HG03558 (cell line): Measurements from ENCODE around the gene PIP5K1B.

Experiments used
- ATAC-seq: cut with Tn5 transposase; IDR thresholded peaks from one replicate; pipeline ENCODE4 v1.9.1; 2021; ENCODE audit warnings: moderate number of reproducible peaks; ENCODE audit not compliant: unreplicated experiment; ENCODE audit errors: extremely low read depth

PIP5K1B gene

DNA sequence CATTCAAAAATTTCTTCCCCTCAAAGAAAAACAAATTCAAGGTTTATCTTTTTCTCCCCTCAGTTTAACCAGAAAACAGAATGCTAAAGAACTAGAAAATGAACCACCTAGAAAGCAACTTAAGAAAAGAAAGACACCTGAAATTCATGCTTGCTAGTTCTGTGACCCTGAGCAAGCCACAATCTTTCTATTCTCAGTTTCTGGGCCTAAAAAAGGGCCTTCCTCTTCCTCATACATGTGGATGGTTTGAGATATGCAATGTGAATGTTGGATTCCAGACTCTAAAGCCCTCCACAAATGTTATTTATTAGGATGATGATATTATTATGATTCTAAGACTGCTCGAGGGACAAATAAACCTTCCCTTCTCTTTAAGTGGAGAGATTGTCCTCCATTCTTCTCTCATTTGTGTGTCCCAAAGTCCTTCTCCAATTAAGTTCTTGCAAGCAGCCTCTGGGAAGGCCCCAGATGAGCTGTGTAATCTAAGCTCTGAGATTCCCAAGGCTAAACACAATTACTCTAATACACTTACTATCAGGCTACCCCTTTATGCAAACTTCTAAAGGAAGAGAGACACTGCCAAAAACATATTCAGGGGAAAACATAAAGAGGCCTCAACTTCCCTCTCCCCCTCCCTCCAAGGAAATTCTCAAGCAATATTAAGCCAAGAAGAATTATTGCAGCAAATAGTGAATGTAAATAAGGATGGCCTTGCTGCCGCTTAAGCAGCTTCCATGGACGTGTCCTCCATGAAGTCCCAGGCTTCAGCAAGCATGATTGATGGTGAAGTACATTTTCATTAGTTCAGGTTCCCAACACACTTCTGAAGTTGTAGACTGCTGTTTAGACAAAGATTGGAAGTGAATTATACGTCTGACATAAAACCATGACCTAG, 228.6 kb downstream of the PIP5K1B start:
- ATAC-seq, result peak; percentile 93

DNA sequence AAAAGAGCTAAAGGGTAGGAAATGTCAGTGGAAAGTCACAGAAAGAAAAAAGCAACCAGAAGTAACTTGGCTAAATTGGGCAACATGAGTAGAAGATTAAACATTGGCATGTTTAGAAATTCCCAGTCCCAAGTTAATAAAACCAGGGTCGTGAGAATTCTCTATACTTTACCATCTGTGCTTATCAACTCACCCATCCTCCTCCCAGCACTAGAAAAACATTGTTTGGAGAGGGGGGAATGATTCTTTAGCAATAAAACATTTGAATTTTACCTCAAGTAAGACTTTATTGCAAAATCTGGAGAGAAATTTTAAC, 229.2 kb downstream of the PIP5K1B start:
- ATAC-seq, result no peak

DNA sequence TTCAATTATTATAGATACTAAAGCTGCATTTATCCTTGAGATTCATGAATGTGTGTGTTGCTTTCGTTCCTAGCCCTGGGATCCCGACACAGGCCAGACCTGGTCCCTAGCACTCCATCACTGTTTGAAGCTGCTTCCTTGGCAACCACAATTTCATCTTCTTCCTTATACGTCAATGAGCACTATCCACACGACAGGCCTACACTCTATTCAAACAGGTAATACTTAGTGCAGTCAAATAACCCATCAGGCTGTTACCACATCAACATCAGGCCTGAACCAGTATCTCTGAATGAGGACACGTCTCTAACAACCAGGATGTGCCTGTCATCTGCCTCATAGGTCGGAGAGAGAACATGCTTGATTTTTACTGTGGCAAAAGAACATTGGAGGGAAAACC, 235.5 kb downstream of the PIP5K1B start:
- no peak for ATAC-seq

DNA sequence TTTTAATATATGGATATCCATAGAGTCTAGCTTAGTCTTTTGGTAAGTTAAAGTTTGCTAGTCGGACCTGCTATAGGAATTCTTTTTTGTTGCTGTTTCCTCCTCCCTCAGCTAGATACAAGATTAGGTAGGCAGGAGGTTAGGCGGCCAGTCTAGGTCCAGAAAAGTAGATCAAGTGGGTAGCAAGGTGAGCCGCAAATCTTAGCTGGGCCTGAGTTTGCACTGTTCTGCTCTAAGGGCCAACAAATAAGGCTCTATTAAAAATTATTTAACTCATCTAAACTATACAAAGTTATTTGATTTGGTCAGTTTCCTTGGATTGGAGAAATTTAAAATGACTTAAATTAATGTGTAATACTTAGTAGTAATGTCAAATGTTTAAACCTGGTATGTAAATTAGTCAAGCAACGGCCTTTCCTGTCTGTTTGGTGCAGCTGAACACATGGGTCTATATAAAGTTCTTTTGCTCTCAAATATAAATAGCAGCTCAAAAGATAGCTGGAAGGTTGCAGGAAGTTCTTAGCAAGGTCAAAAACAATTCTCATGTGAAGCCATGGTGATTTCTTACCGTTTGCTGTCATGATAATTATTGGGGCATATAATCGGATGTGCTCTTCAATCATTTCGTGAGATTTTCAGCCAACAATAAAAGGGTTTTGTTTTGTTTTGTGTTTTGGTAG, 236.9 kb downstream of the PIP5K1B start:
- no peak for ATAC-seq

DNA sequence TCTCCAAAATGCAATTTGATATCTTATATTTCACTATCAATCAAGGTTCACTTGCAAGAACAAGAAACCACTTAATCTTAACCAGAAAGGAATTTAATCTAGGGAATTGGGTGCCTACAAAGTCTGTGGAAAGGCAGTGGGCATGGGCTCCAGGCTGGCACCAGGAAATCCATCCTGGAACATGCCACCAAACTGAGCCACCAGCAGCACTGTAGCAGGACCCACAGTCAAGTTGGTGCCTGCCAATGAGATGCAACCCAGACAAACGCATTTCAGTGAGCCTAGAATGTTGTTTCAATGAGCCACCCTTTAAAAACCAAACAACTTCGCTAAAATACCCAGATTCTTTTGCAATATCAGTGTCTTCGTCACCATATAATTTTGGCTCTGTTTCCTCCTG, 237.8 kb downstream of the PIP5K1B start:
- no peak for ATAC-seq

GRCh38 chr9:68947015-68947414, 242.0 kb downstream of the PIP5K1B start:
- no peak for ATAC-seq

DNA sequence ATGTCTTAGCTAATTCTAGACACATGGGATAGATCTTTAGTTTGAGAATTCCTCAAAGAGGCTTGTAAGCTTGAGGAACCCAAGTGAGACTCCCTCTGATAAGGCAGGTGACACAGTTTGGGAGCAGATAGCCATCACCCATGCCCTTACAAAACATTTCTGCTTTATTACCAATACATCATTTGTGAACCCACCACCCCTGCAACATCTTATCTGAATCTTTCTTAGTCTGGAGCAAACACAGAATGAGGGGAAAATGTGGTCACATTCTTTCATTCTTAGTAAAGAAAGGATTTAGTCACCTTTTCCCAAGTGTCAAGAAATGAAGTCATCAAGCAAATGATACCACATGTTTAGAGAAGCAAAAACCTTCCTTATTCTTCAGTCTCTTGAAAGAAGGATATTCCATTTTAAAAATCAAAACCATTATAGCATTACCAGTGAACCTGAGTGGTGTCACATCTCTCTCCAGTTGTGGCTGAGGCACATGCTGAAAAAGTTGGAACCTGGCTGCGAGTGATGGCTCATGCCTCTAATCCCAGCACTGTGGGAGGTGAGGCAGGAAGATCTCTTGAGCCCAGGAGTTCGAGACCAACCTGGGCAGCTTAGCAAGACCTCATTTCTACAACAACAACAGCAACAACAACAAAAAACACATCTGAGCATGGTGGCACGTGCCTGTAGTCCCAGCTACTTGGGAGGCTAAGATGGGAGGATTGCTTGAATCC, 243.0 kb downstream of the PIP5K1B start:
- ATAC-seq, result no peak

DNA sequence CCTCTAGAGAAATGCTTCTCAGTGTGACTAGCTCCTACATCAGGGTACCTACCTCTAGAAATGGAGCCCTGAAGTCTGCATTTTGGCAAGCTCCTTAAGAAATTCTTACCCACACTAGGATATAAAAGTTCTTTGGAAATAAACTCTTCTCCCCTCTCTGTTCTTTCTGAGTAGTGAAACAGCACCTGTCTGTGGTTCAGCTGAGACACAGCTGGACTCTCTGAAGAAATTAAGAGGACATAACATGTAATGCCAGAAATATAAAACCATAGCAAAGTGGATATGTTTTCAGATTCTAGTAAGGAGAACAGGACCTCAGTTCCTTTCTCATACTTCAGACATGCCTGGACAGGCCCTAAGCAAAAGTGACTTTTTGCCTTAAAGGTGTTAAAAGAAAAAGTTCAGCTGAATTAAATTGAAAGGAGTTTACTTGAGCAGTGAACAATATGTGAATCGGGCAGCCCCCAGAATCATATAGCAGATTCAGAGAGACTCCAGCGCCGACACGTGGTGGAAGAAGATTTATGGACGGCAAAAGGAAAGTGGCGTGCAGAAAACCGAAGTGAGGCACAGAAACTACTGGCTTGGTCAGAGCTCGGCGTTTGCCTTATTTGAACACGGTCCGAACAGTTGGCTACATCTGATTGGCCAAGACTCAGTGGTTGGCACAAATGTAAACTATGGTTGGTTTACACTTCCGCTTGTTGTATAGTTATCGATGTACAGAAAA, 244.4 kb downstream of the PIP5K1B start:
- ATAC-seq, result no peak

DNA sequence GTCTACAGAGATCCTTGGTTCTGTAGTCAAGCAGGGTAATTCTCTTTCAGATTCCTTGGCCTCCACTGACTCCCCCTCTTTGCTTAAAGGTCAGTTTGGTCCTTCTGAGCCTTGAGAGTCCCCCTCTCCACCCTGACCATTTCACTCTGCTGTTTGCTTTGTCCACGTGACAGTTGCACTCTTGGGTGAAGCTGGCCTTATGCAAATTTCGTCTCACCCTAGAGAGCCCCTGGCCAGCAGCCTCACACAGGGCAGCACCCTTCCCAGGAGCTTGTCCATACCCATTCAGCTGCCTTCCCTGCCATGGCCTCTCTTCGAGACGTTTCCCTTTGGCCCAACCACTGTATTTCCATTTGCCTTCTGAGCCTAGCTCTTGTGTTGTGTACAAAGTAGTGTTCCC, 245.1 kb downstream of the PIP5K1B start:
- no peak for ATAC-seq

DNA sequence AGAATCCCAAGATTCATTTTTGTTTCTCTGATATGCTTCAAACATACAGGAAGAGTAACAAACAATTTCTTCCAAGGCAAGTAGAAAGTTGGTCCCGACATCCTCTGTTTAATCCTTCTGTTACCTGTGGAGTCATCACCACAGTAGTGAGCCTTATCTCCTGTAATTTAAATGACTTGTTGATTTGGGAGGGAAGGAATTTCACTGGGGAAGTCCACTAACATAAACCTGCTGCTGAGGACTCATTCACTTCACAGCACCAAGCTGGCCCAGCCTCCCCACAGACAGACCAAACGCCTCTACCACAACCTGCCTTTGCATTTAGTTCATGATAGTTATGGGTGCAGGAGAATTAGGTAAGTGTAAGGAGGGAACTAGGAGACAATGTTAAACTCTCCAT, 245.6 kb downstream of the PIP5K1B start:
- ATAC-seq, result no peak

DNA sequence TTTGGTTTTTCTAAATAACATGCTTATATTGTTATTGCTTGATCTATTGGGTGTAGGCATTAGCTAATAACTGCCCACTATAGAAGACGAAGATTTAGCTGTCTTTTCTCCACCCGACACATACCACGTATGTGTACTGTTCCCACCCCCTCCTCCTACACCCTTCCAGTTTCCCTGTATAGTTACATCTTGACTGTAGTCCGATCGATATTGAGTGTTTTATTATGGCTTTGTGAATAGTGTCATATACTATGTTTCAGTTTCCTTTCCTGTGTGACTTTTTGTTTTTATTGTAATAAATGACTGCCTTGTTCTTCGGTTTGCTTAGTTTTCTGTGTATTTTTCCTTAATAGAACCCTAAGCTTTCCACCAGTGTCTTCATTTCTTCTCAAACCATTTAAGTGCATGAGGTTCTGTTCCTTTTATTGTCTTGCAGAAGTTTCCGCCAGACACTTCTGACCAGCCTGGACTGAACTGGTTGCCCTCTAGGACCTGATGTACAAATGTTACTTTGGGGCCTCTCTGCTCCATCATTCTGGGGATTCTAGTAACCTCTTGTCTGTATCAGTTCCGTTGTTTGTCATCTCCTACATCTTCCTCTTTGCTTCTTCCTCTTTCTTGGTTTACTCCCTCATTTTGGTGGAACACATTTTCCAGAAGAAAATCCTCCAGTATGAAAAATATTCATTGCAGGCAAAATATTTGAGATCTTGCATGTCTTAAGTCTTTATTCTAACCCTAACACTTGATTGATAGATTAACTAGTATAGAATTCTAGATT, 247.0 kb downstream of the PIP5K1B start:
- peak; percentile 40 for ATAC-seq

GRCh38 chr9:68953771-68954170, 248.7 kb downstream of the PIP5K1B start:
- ATAC-seq, result no peak

DNA sequence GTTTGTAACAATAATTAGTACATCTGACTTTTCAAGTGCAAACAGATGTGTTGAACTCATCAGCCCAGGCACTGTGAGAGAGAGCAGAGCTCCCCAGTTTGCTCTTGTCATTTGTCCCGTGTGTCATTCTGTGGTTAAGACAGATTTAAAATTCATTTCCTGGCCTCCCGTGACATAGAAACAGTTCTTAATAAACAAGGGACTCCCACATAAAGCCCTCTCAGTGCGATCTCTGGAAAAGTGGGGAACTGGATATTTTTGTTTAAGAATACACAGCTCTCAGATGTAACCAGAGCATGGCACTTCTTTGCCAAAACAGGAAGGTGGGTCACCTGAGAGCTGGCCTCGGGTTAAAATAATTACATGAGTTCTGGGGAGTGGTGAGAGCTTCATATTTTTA, 250.3 kb downstream of the PIP5K1B start:
- ATAC-seq, result no peak

DNA sequence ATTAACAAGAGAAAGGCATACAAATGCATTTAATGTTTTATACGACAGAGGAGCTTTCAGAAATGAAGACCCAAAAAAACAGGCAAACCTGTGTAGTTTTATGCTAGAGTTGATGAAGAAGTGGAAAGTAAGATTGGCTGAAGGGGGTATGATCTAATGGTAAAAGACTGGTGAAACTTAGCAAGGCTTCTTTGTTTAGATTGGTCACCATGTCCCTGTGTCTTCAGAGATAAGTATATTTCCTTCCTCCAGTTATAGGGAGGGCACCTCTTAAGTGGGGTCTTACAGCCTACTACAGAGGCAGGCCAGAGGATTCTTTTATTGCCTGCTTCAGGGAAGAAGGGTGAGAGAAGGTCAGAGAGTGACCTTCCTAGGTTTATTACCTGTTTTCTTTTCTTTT, 252.4 kb downstream of the PIP5K1B start:
- no peak for ATAC-seq

DNA sequence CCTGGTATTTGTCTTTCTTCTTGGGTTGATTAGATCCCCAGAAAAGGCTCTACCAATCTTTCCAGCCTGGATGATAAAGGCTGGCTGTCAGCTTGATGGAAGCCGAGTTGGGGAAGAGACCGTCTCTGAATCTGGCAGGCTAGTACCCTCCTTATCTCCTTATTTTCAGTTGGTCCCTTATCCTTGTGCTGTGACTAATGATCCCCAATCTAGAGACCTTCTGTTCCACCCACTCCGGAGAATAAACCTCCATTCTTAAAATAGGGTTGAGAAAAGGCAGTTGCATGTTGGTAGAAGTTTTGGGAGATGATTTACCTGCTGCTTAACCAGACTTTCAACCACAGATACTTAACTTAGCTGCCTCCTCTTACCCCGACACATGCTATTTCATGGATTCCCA, 256.5 kb downstream of the PIP5K1B start:
- ATAC-seq, result no peak

DNA sequence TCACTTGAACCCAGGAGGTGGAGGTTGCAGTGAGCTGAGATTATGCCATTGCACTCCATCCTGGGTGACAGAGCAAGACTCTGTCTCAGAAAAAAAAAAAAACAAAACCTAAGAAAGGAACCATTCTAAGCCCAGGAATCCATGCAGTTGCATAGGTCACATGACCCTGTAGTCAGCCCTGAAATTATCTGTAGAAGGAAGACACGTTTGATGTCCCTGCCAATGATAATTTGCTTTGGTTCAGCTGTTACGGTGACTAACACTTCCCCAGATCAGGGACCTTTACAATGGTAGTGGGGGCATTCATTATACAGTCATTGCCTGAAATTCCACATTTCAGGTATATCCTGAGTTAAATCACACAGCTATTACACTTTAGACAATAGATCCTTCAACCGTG, 258.4 kb downstream of the PIP5K1B start:
- no peak for ATAC-seq

DNA sequence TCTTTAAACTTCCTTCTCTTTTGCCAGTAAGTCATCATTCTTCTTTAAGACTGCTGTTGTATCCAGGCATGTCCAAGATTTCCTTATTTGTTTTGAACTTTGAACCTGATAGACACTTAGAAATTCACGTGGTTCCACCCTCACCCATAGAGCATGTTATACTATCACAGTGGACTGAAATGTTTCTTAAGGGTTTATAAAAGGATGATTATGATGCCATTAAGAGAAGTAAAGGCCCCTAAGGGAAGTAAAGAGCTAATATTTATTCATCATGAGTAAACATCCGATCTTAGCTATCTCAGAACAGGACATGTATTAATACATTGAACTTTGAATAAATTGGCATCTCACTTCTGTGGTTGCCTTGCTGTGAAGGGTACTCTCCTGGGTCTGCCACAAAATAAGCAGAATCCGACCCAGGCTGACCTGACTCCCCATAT, 259.1 kb downstream of the PIP5K1B start:
- no peak for ATAC-seq

GRCh38 chr9:68964765-68965164, 259.7 kb downstream of the PIP5K1B start:
- no peak for ATAC-seq

DNA sequence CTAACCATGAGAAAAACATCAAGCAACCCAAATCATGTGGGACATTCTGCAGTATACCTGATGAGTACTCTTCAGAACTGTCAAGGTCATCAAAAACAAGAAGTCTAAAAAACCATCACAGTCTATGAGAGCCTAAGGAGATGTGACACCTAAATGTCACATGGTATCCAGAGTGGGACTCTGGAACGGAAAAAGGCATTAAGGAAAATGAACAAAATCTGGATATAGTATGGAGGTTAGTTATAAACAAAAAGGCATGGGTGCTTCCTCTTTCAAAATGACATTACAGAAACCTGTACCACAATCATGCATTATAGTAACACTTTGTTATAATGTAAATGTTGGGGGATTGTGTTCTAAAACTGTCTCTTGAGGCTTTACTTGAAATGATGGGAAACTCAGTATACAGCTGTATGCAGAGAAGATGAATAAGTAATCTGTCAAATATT, 261.5 kb downstream of the PIP5K1B start:
- ATAC-seq, result peak; percentile 62

GRCh38 chr9:68967800-68968199, 262.8 kb downstream of the PIP5K1B start:
- no peak for ATAC-seq
